Measurements from ENCODE around the gene VSTM5.

Gene VSTM5

GRCh38 chr11:93845181-93846092, 5.0 kb downstream of the VSTM5 start:
- TF ChIP-seq RAD21 (IDR thresholded peaks at IDR 0.05; ENCODE audit: low read depth) (no peak), YY1 (IDR thresholded peaks at IDR 0.05; ENCODE audit: low read depth) (no peak), NFIC (IDR thresholded peaks at IDR 0.05) (no peak), CREB1 (IDR thresholded peaks at IDR 0.05; ENCODE audit: low read depth) (no peak), TEAD4 (IDR thresholded peaks at IDR 0.05) (no peak), EGR1 (IDR thresholded peaks at IDR 0.05) (no peak), TAF1 (IDR thresholded peaks at IDR 0.05; ENCODE audit: low read depth) (no peak), MAX (IDR thresholded peaks at IDR 0.05) (no peak), USF1 (IDR thresholded peaks at IDR 0.05) (no peak), EP300 (IDR thresholded peaks at IDR 0.05; ENCODE audit: borderline replicate concordance) (no peak), FOXM1 (IDR thresholded peaks at IDR 0.05; ENCODE audit: borderline replicate concordance, low read depth) (no peak), REST (IDR thresholded peaks at IDR 0.05; ENCODE audit: low read depth) (no peak), CEBPB (IDR thresholded peaks at IDR 0.05) (no peak), TCF12 (IDR thresholded peaks at IDR 0.05; ENCODE audit: low read depth) (no peak)

GRCh38 chr11:93844568-93844967, 5.8 kb downstream of the VSTM5 start:
- TF ChIP-seq MAX (IDR thresholded peaks at IDR 0.05) (no peak), RAD21 (IDR thresholded peaks at IDR 0.05; ENCODE audit: low read depth) (no peak), TAF1 (IDR thresholded peaks at IDR 0.05; ENCODE audit: low read depth) (no peak), NFIC (IDR thresholded peaks at IDR 0.05) (no peak), REST (IDR thresholded peaks at IDR 0.05; ENCODE audit: low read depth) (no peak)

- TF ChIP-seq EGR1 (IDR thresholded peaks at IDR 0.05) (no peak), TCF12 (IDR thresholded peaks at IDR 0.05; ENCODE audit: low read depth) (no peak), REST (IDR thresholded peaks at IDR 0.05; ENCODE audit: low read depth) (no peak), TEAD4 (IDR thresholded peaks at IDR 0.05) (no peak), YY1 (IDR thresholded peaks at IDR 0.05; ENCODE audit: low read depth) (no peak), TAF1 (IDR thresholded peaks at IDR 0.05; ENCODE audit: low read depth) (no peak), USF1 (IDR thresholded peaks at IDR 0.05) (no peak), MAX (IDR thresholded peaks at IDR 0.05) (no peak), ZBTB7A (IDR thresholded peaks at IDR 0.05; ENCODE audit: low read depth) (no peak), NFIC (IDR thresholded peaks at IDR 0.05) (no peak), RAD21 (IDR thresholded peaks at IDR 0.05; ENCODE audit: low read depth) (no peak), CREB1 (IDR thresholded peaks at IDR 0.05; ENCODE audit: low read depth) (no peak), EP300 (IDR thresholded peaks at IDR 0.05; ENCODE audit: borderline replicate concordance) (no peak), CEBPB (IDR thresholded peaks at IDR 0.05) (no peak), FOXM1 (IDR thresholded peaks at IDR 0.05; ENCODE audit: borderline replicate concordance, low read depth) (no peak)
These were observed 6.5 kb downstream of the VSTM5 start for GRCh38 chr11:93843906-93844305.

GRCh38 chr11:93842461-93842860, 8.0 kb downstream of the VSTM5 start:
- no peak for TF ChIP-seq TCF12 (IDR thresholded peaks at IDR 0.05; ENCODE audit: low read depth)
- TF ChIP-seq EGR1 (IDR thresholded peaks at IDR 0.05): no peak
- TF ChIP-seq RAD21 (IDR thresholded peaks at IDR 0.05; ENCODE audit: low read depth): no peak
- no peak for TF ChIP-seq YY1 (IDR thresholded peaks at IDR 0.05; ENCODE audit: low read depth)
- no peak for TF ChIP-seq NFIC (IDR thresholded peaks at IDR 0.05)
- no peak for TF ChIP-seq CEBPB (IDR thresholded peaks at IDR 0.05)
- TF ChIP-seq MAX (IDR thresholded peaks at IDR 0.05): no peak
- TF ChIP-seq TAF1 (IDR thresholded peaks at IDR 0.05; ENCODE audit: low read depth): no peak
- no peak for TF ChIP-seq USF1 (IDR thresholded peaks at IDR 0.05)
- no peak for TF ChIP-seq REST (IDR thresholded peaks at IDR 0.05; ENCODE audit: low read depth)
- TF ChIP-seq CREB1 (IDR thresholded peaks at IDR 0.05; ENCODE audit: low read depth): no peak

Data from Ishikawa (cell line).